B cell (primary cell): ENCODE results near the gene TUBA1B. TPM values are rescaled to one million over a fixed set of nuclear protein-coding genes. Genes with fewer than 3 reads are reported as not detected.

ENCODE experiments used
- ATAC-seq: fragments of 200-7000 bp; cut with Tn5 transposase; one replicate; pipeline ENCODE4 v1.10.0; 2021; ENCODE audit warnings: low read depth, mild to moderate bottlenecking, moderate number of reproducible peaks, moderate library complexity
- CTCF ChIA-PET: fragments of 350-600 bp; sonication (Branson Sonifier 250); formaldehyde crosslinking; loops from one replicate; lab custom pipeline; 2021; ENCODE audit warnings: antibody characterized with exemption, inconsistent platforms; lab: Charles Lee
- POLR2A ChIA-PET: fragments of 350-600 bp; sonication (Branson Sonifier 250); formaldehyde crosslinking; loops from one replicate; lab custom pipeline; 2021; ENCODE audit warnings: antibody characterized with exemption; lab: Charles Lee
- DNase-seq: peaks from one replicate; pipeline ENCODE4 v3.0.0; 2013
- H2AFZ ChIP-seq: 2 replicates; pipeline ENCODE4 v1.6.1; 2012; ENCODE audit warnings: mild to moderate bottlenecking, low read depth, low read length; ENCODE audit not compliant: insufficient read depth, poor library complexity, severe bottlenecking
- H3K27ac ChIP-seq, 2 donors: 1 replicate in 1 of 2; 2 replicates in 1 of 2; pipeline ENCODE4 v1.5.1; 2012 to 2013; ENCODE audit warnings: low read length in 2 of 2, mild to moderate bottlenecking in 2 of 2, moderate library complexity in 1 of 2
- H3K27me3 ChIP-seq, 4 experiments: fragments of 200-600 bp in 1 of 4; sonication (generic) in 1 of 4; replicated peaks in 1 of 4; 1 replicate in 2 of 4; 2 replicates in 2 of 4; pipeline versions ENCODE4 v1.6.1 to v1.7.0; 2013 to 2016; ENCODE audit warnings: low read length in 3 of 4, mild to moderate bottlenecking in 2 of 4, mixed read lengths in 1 of 4, moderate library complexity in 1 of 4; ENCODE audit not compliant: insufficient read depth in 4 of 4, control insufficient read depth in 3 of 4; ENCODE audit errors: control extremely low read depth in 1 of 4
- H3K36me3 ChIP-seq, 2 experiments: replicated peaks in 1 of 2; 1 replicate in 1 of 2; 2 replicates in 1 of 2; pipeline versions ENCODE4 v1.6.1 to v1.7.1; 2013; ENCODE audit warnings: low read length in 1 of 2; ENCODE audit not compliant: insufficient read depth in 2 of 2, control insufficient read depth in 1 of 2; ENCODE audit errors: control extremely low read depth in 1 of 2, extremely low read depth in 1 of 2
- H3K4me1 ChIP-seq, 2 donors: fragments of 200-600 bp in 1 of 2; sonication (generic) in 1 of 2; 1 replicate in 1 of 2; 2 replicates in 1 of 2; pipeline versions ENCODE4 v1.5.1 to v1.6.1; 2013 to 2017; ENCODE audit warnings: low read length in 2 of 2; ENCODE audit not compliant: control insufficient read depth in 2 of 2, insufficient read depth in 2 of 2
- H3K4me2 ChIP-seq: replicated peaks from 2 replicates; pipeline ENCODE3; 2012; ENCODE audit warnings: mild to moderate bottlenecking, low read depth, low read length; ENCODE audit not compliant: poor library complexity, severe bottlenecking
- H3K4me3 ChIP-seq, 5 experiments: fragments of 200-600 bp in 1 of 5; sonication (generic) in 1 of 5; 1 replicate in 3 of 5; 2 replicates in 2 of 5; pipeline versions ENCODE4 v1.5.1 to v1.7.0; 2011 to 2016; ENCODE audit warnings: low read length in 4 of 5, mild to moderate bottlenecking in 4 of 5, low read depth in 2 of 5, control low read depth in 1 of 5, moderate library complexity in 1 of 5; ENCODE audit not compliant: insufficient read depth in 1 of 5; ENCODE audit errors: control extremely low read depth in 1 of 5, extremely low read depth in 1 of 5
- H3K79me2 ChIP-seq: fragments of 200-600 bp; sonication (generic); one replicate; pipeline ENCODE4 v1.6.0; 2016; ENCODE audit warnings: low read length; ENCODE audit not compliant: control insufficient read depth, insufficient read depth
- H3K9ac ChIP-seq: fragments of 200-600 bp; sonication (generic); 2 replicates; pipeline ENCODE4 v1.6.1; 2017; ENCODE audit warnings: mild to moderate bottlenecking, low read length, moderate library complexity
- H3K9me3 ChIP-seq, 3 donors: one replicate each; pipeline versions ENCODE4 v1.6.1 to v1.7.1; 2013; ENCODE audit warnings: low read length in 2 of 3; ENCODE audit not compliant: control insufficient read depth in 2 of 3, insufficient read depth in 1 of 3; ENCODE audit errors: control extremely low read depth in 1 of 3
- H4K20me1 ChIP-seq: 2 replicates; pipeline ENCODE4 v1.6.0; 2012; ENCODE audit warnings: mild to moderate bottlenecking, low read length; ENCODE audit not compliant: insufficient read depth, control insufficient read depth, poor library complexity, severe bottlenecking
- H3K27ac Mint-ChIP-seq: one replicate; pipeline ENCODE4 v1.8.0; 2021; ENCODE audit warnings: mixed read lengths
- H3K27me3 Mint-ChIP-seq: one replicate; pipeline ENCODE4 v1.8.0; 2021; ENCODE audit warnings: mixed read lengths
- H3K4me1 Mint-ChIP-seq: one replicate; pipeline ENCODE4 v1.8.0; 2021; ENCODE audit warnings: mixed read lengths
- H3K4me3 Mint-ChIP-seq: one replicate; pipeline ENCODE4 v1.8.0; 2021; ENCODE audit warnings: mixed read lengths
- H3K9me3 Mint-ChIP-seq: one replicate; pipeline ENCODE4 v1.8.0; 2022; ENCODE audit warnings: mixed read lengths; ENCODE audit not compliant: insufficient read depth
- CTCF ChIP-seq: fragments of 200-600 bp; IDR thresholded peaks from one replicate; pipeline ENCODE4 v1.8.0; 2022; ENCODE audit warnings: antibody characterized with exemption, mild to moderate bottlenecking
- EZH2 ChIP-seq: IDR thresholded peaks from 2 replicates; pipeline ENCODE4 v1.6.1; 2012; ENCODE audit warnings: borderline replicate concordance, low read depth, mild to moderate bottlenecking, moderate library complexity, low read length; ENCODE audit not compliant: insufficient read depth, poor library complexity, severe bottlenecking
- WGBS: methylation state at CpG from one replicate; pipeline ENCODE4 v1.1.5; 2013; ENCODE audit warnings: missing lambda C conversion rate; ENCODE audit not compliant: insufficient coverage; 5-methylcytosine and 5-hydroxymethylcytosine counted together
- intact Hi-C: fragments of 100-400 bp; cut with micrococcal nuclease; formaldehyde crosslinking; loops from one replicate; pipeline ENCODE4 v1.10.0; 2022
- polyA plus RNA-seq: library from polyadenylated mRNA; depleted of rRNA; stranded (reverse); fragments of >200 nt; gene quantifications from 2 replicates; pipeline ENCODE4 v1.2.3, GENCODE V29; 2012
- total RNA-seq, 2 donors: library from RNA; stranded (reverse); fragments of 120-200 nt in 1 of 2; gene quantifications; 1 replicate in 1 of 2; 2 replicates in 1 of 2; pipeline versions ENCODE4 v1.2.3 to v1.2.4, GENCODE V29; 2013 to 2022

The TUBA1B gene
- total and polyA plus RNA-seq, 2 donors (not counting 1 experiment from before 2014, with no cell fraction given), result 327 to 615 TPM

- DNase-seq (no peak), ATAC-seq (no peak)
- CTCF ChIA-PET, result interaction anchor here (0.8 to 6.9 kb wide), 10 partner anchors 10 to 177 kb away, joined by 3 to 193 read pairs (median 5); partner anchors contain the start of genes DHH, LMBR1L, RHEBL1 and TUBA1B
- peaks cover 22% of the 10 kb centered on the region for H3K4me1 Mint-ChIP-seq
- Histone ChIP-seq H3K9ac (no peak overlapping the region), H4K20me1 (peaks cover 9% of the 10 kb centered on the region), H3K4me2 (no peak overlapping the region), H3K27me3 (peaks cover 0 to 34% (median 20%) of the 10 kb centered on the region in 4 experiments), H3K79me2 (no peaks in the 10 kb centered on the region), H3K4me1 (peaks cover 32 to 33% of the 10 kb centered on the region in 2 donors), H3K4me3 (no peak overlapping the region), H3K36me3 (no peaks in the 10 kb centered on the region), H3K27ac (no peak overlapping the region), H2AFZ (no peak overlapping the region), H3K9me3 (peaks cover 0 to 3% (median 0%) of the 10 kb centered on the region in 3 donors)
- no peak for TF ChIP-seq EZH2
- no peak for TF ChIP-seq CTCF
- intact Hi-C loops, result no loop called here
- peaks cover 36% of the 10 kb centered on the region for H3K27me3 Mint-ChIP-seq
- POLR2A ChIA-PET, result no interaction called here
- no peak overlapping the region for H3K27ac Mint-ChIP-seq
- WGBS, result 100% methylated on average over 2 of the region's 3 CpGs
- H3K4me3 Mint-ChIP-seq, result no peak overlapping the region
- H3K9me3 Mint-ChIP-seq, result no peaks in the 10 kb centered on the region
Measured at GRCh38 chr12:49086116-49086515, 45.1 kb downstream of the TUBA1B start.

- Histone ChIP-seq H3K36me3 (no peaks in the 10 kb centered on the region), H3K27me3 (peaks cover 0 to 19% (median 12%) of the 10 kb centered on the region in 4 experiments), H3K4me2 (no peak overlapping the region), H3K9ac (no peak overlapping the region), H3K27ac (no peak overlapping the region), H3K9me3 (no peaks in the 10 kb centered on the region), H4K20me1 (peaks cover 9% of the 10 kb centered on the region), H3K4me1 (peaks cover 15 to 16% of the 10 kb centered on the region in 2 donors), H3K4me3 (no peak overlapping the region), H3K79me2 (no peaks in the 10 kb centered on the region), H2AFZ (no peak overlapping the region)
- peaks cover 25% of the 10 kb centered on the region for H3K27me3 Mint-ChIP-seq
- H3K9me3 Mint-ChIP-seq, result no peaks in the 10 kb centered on the region
- ATAC-seq, result no peak
- H3K4me1 Mint-ChIP-seq, result peaks cover 10% of the 10 kb centered on the region
- WGBS, result 100% methylated on average over 3 of the region's 3 CpGs
- intact Hi-C loops, result no loop called here
- no peak overlapping the region for H3K4me3 Mint-ChIP-seq
- H3K27ac Mint-ChIP-seq, result no peak overlapping the region
- TF ChIP-seq CTCF, result no peak
- TF ChIP-seq EZH2, result no peak
- POLR2A ChIA-PET, result no interaction called here
- DNase-seq, result no peak
- CTCF ChIA-PET, result interaction anchor here (0.7 to 6.9 kb wide), 11 partner anchors 9 to 259 kb away, joined by 3 to 193 read pairs (median 4); partner anchors contain the start of genes ARF3, DHH, LMBR1L and RHEBL1
Measured at GRCh38 chr12:49084438-49084837, 46.8 kb downstream of the TUBA1B start.
